ENCODE data around the gene OLAH.

Gene OLAH

DNA sequence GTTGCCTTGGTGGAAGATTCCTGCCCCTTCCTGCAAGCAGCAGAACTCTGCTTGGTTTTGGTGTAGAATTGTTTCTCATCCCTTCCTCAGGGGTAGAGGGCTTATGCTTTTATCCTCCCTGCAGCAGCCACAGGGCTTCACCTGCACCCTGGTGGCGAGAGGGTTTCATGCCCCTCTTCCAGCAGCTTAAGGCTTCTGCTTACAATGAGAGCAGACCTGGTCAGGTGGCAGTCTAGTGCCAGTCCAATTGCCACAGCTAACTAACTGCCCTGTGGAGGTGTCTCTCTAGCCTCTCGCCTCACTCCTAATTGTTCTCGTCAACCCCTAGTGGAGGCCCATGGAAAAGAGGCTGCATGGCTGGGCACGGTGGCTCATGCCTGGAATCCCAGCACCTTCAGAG lies 25.5 kb downstream of the OLAH start:
- DNase-seq (ENCODE audit: low read depth): no peak

DNA sequence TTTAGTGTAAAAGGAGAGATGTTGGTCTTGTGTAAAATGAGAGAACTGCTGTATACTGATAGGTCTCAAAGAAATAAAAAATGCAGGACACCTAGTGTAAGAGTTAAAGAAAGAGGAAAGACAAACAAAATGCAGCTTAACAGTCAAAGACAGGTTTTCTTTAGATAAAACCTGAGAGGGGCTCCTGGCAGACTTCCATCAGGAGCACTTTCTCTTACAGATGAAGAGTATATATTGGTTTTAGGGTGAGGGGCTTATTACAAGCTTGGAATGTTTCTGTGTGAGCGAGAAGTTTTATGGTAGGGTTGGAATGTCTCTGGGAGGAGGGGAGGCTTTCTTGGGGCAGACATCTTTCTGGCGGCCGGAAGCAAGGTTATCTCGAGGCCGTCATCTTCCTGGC lies 28.6 kb downstream of the OLAH start:
- DNase-seq (ENCODE audit: low read depth): no peak

DNA sequence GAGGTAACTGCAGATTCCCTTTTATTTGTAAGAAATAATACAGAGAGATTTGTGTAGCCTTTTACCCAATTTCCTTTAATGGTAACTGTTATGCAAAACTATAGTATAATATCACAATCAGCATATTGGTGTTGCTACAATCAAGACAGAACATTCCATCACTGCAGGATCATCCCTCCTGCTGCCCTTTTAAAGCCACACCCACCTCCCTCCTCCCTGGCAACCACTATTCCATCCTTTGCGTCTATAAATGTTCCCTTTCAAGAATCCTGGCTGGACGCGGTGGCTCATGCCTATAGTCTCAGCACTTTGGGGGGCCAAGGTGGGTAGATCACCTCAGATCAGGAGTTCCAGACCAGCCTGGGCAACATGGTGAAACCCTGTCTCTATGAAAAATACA lies 31.7 kb downstream of the OLAH start:
- DNase-seq (ENCODE audit: low read depth): no peak

GRCh38 chr10:15083674-15084501 lies 40.1 kb downstream of the OLAH start:
- no peak for DNase-seq (ENCODE audit: low read depth)

DNA sequence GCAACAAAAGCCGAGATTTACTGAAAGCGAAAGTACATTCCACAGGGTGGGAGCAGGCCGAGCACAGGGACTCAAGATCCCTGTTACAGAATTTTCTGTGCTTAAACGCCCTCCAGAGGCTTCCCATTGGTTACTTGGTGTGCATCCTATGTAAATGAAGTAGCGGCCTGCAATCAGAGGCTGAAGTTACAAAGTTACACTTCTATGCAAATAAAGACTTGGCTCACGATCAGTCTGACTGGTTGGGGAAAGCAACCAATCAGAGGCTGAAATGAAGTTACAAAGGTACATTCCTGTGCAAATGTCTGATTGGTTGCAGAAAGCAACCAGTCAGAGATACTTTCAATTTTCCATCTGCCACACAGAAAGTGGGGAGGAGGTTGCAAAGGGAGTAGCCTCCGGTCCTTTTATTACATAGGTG lies 40.8 kb downstream of the OLAH start:
- DNase-seq (ENCODE audit: low read depth): peak; percentile 93

DNA sequence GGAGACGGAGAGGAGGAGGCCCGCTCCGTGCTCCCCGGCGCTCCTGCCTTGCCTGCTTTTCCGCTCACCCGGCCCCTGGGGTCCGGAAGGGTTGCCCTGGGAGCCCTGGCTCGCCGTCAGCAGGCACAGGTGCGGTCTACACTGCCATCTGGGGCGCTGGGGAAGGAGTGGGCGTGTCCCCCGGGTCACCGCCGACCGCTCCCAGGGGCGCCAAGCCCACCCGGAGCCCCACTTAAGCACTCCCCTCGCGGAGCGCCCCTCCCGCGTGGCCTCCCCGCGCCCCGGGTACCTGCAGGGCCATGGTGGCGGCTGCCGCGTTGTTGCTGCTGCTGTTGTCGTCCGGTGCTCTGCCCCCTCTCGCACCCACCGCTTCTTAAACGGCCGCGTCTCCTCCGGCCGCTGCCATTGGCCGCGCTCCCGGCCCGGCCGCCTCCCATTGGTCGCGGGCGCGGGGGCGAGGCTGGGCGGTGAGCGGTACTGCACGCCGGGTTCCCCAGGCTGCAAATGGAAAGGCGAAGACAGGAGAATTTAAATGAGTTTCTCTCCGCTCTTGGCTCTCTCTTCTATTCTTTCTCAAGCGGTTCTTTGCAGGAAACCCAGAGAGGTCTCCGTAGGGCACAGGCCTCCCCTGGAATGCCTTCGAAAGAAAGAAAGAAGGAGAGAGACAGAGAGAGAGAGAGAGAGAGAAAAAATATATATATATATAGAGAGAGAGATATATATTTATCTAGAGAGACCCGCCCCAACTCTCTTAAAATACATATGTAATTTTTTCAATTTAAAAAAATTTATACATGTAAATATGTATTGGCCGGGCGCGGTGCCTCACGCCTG lies 44.9 kb downstream of the OLAH start, which contains the start of gene ACBD7:
Gene ACBD7 (minus strand): TSS at position 349 of the 834 bp plus-strand sequence. CDS start 48 bp downstream, at position 301.
- peak; percentile 64 for DNase-seq (ENCODE audit: low read depth)

GRCh38 chr10:15091418-15091817 lies 47.7 kb downstream of the OLAH start:
- DNase-seq (ENCODE audit: low read depth): no peak

DNA sequence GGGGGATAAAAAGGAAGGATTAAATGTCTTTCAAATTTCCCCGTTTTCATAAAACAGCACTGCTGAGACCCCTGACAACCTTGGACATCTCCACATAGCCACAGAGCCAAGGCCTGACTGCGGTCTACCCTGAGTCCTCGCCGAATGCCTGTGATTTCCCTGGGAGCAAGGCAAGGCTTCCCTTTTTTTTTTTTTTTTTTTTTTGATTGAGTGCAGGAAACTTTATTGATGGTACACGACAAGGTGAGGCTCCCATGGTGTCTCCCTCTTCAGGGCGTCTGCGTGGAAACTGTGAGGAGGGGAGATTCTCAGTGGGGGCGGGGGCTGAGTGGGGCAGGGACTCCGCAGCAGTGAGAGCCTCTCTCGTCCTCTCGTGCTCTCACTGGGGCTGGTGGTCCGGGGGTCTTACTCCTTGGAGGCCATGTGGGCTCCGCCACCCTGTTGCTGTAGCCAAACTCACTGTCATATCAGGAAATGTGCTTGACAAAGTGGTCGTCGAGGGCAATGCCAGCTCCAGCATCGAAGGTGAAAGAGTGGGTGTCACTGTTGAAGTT lies 49.2 kb downstream of the OLAH start:
- DNase-seq (ENCODE audit: low read depth): no peak

- DNase-seq (ENCODE audit: low read depth): no peak
These were observed 52.9 kb downstream of the OLAH start for GRCh38 chr10:15096661-15097010.

- peak; percentile 91 for DNase-seq (ENCODE audit: low read depth)
These were observed 53.5 kb downstream of the OLAH start, which contains the start of gene RPP38 for GRCh38 chr10:15097011-15097812. TSS of gene RPP38 (plus strand) at chr10:15097355. CDS start at chr10:15103315, 5,960 bp downstream.

- DNase-seq (ENCODE audit: low read depth): no peak
These were observed 56.1 kb downstream of the OLAH start for GRCh38 chr10:15099886-15100285.

- DNase-seq (ENCODE audit: low read depth): no peak
These were observed 59.8 kb downstream of the OLAH start for GRCh38 chr10:15103513-15103912.

DNA sequence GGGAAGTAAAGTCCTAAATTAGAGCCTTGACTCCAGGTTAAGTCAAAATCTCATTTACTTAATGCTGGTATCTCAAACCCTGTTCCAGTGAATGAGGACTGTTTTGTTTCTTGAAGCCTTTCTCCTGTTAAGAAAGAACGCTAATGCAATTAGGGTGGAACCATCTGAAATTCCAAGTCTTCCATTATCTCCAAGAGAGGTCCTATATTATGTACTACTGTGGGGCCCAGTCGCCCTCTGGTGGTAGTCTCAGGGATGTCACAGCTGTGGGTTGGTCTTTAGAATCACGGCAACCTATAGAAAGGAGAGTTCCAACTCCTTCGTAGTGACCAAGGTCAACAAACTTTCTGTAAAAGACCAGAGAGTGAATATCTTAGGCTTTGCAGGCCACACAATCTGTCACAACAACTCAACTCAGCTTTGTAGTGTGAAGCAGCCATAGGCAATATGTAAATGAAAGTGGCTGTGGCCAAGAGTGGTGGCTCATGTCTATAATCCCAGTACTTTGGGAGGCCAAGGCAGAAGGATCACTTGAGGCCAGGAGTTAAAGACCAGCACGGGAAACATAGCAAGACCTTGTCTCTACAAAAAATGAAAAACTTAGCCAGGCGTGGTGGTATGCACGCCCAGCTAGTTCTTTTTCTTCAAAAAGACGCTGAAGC lies 62.7 kb downstream of the OLAH start:
- DNase-seq (ENCODE audit: low read depth): no peak

GRCh38 chr10:15112657-15113056 lies 68.9 kb downstream of the OLAH start:
- no peak for DNase-seq (ENCODE audit: low read depth)

DNA sequence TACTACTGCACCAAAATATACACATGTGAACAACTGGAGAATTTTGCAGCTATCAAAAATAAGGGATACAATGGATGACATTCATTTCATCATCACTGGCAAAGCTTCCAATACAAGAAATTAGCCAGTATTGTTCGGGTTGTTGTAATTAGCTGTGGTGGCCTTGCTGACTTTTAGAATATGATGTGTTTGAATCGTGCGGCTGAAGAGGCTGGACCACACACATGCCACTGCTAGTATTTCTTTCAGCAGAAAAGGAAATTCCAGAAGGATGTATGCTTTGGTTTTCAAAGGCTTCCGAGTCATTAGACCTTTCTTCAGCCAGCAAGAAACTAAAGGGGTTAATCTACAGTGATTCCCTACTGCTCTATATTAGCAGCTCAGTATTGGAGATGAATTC lies 70.0 kb downstream of the OLAH start:
- DNase-seq (ENCODE audit: low read depth): no peak

DNA sequence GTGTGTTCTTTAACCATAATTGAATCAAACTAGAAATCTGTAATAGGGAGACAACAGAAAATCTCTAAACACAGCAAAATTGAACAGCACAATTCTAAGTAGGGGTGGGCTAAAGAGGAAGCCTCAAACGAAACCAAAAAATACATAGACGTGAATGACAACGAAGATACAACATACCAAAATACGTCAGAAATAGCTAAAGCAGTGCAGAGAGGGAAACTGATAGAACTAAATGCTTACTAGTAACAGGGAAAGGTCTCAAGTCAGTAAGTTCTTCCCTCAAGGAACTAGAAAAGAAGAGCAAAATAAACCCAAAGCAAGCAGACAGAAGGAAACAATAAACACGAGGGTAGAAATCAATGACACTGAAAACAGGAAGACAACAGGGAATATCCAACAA lies 72.5 kb downstream of the OLAH start:
- no peak for DNase-seq (ENCODE audit: low read depth)

- no peak for DNase-seq (ENCODE audit: low read depth)
These were observed 74.9 kb downstream of the OLAH start for GRCh38 chr10:15118615-15119014.

- peak; percentile 41 for DNase-seq (ENCODE audit: low read depth)
These were observed 76.8 kb downstream of the OLAH start for GRCh38 chr10:15120523-15120922.

GRCh38 chr10:15121707-15122106 lies 78.0 kb downstream of the OLAH start:
- no peak for DNase-seq (ENCODE audit: low read depth)

GRCh38 chr10:15122477-15123030 lies 78.8 kb downstream of the OLAH start:
- no peak for DNase-seq (ENCODE audit: low read depth)
